ENCODE results near the gene FANCC. TPM values are rescaled to one million over a fixed set of nuclear protein-coding genes. Genes with fewer than 3 reads are reported as not detected.

FANCC gene
- total RNA-seq, 1 donor = 5.4 TPM

DNA sequence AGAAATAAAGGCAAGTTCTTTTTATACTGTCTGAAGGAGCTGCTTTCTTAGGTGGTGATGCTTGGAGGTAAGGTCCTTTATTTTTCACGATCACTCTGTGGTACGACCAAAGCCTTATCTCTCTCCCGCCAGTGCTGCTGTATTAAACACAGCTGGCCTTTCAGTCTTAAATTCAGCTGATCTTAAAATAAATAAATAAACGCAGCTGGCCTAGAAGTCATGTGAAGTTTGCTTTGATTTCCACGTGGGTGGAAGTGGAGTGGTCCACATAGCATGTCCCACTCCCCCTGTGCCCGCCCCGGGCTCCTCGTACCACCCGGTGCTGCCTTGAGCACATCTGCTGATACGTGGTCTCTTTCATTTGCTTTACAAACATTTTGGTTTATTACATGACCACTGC lies 260.4 kb downstream of the FANCC start:
- Histone ChIP-seq H2AFZ (ENCODE audit: low read length) (no peak overlapping the region), H3K4me2 (ENCODE audit: insufficient read depth, low read length) (peak overlapping the region; percentile 77), H3K27ac (ENCODE audit: low read depth, low read length) (peak overlapping the region; percentile 94), H4K20me1 (ENCODE audit: insufficient read depth, low read length) (peaks cover 63% of the 10 kb centered on the region), H3K9me3 (ENCODE audit: low read depth, low read length) (no peaks in the 10 kb centered on the region), H3K79me2 (ENCODE audit: insufficient read depth, low read length) (peaks cover 100% of the 10 kb centered on the region), H3K27me3 (ENCODE audit: insufficient read depth, low read length) (no peaks in the 10 kb centered on the region), H3K4me1 (ENCODE audit: insufficient read depth, low read length) (peaks cover 75% of the 10 kb centered on the region), H3K36me3 (ENCODE audit: insufficient read depth, low read length) (peaks cover 42% of the 10 kb centered on the region), H3K4me3 (ENCODE audit: insufficient read depth, low read length) (peak overlapping the region; percentile 20)
- DNase-seq (ENCODE audit: insufficient read length, low spot score, missing footprints) = no peak
- TF ChIP-seq, protein P1, sequence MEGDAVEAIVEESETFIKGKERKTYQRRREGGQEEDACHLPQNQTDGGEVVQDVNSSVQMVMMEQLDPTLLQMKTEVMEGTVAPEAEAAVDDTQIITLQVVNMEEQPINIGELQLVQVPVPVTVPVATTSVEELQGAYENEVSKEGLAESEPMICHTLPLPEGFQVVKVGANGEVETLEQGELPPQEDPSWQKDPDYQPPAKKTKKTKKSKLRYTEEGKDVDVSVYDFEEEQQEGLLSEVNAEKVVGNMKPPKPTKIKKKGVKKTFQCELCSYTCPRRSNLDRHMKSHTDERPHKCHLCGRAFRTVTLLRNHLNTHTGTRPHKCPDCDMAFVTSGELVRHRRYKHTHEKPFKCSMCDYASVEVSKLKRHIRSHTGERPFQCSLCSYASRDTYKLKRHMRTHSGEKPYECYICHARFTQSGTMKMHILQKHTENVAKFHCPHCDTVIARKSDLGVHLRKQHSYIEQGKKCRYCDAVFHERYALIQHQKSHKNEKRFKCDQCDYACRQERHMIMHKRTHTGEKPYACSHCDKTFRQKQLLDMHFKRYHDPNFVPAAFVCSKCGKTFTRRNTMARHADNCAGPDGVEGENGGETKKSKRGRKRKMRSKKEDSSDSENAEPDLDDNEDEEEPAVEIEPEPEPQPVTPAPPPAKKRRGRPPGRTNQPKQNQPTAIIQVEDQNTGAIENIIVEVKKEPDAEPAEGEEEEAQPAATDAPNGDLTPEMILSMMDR (IDR thresholded peaks at IDR 0.05; ENCODE audit: extremely low read depth, low read depth, low read length) = no peak

DNA sequence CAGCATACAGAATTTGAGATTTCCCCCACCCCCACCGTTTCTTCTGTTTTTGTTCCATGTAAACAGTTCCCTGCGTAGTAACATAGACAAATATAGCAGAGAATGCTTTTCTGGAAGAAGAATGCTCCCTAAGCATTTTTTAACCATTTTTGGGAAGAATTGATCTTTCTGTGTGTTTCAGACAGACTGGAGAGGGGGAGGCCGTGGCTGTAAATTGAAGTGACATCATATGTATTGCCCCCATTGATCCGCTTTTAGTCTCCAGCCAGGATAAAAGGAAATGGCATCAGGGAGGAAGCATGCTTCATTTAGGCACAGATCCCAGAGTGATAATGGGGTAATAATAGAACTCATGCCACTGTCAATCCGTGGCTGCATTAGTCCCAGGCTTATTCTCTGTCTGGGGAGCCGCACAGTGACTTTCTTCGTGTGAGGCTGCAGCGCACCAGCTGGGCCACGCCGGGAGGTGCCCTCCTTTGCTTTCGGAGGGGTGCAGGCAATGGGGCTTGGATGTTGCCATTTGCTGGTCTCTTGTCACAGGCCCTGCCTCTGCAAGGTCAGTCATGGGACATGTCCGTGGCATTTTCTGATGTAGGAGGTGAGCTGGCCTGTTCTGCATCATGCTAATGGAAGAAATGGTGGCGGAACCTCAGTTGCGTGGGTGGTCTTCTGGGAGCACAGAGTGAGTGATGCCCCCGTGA lies 261.5 kb downstream of the FANCC start:
- Histone ChIP-seq H2AFZ (ENCODE audit: low read length) (no peak overlapping the region), H3K9me3 (ENCODE audit: low read depth, low read length) (no peaks in the 10 kb centered on the region), H3K79me2 (ENCODE audit: insufficient read depth, low read length) (peaks cover 98% of the 10 kb centered on the region), H3K4me1 (ENCODE audit: insufficient read depth, low read length) (peaks cover 75% of the 10 kb centered on the region), H3K36me3 (ENCODE audit: insufficient read depth, low read length) (peaks cover 31% of the 10 kb centered on the region), H3K4me3 (ENCODE audit: insufficient read depth, low read length) (peak overlapping the region; percentile 46), H3K27ac (ENCODE audit: low read depth, low read length) (peak overlapping the region; percentile 94), H3K4me2 (ENCODE audit: insufficient read depth, low read length) (peak overlapping the region; percentile 77), H3K27me3 (ENCODE audit: insufficient read depth, low read length) (no peaks in the 10 kb centered on the region), H4K20me1 (ENCODE audit: insufficient read depth, low read length) (peaks cover 61% of the 10 kb centered on the region)
- DNase-seq (ENCODE audit: insufficient read length, low spot score, missing footprints) = no peak
- TF ChIP-seq, protein P1 (IDR thresholded peaks at IDR 0.05; ENCODE audit: extremely low read depth, low read depth, low read length) = no peak

DNA sequence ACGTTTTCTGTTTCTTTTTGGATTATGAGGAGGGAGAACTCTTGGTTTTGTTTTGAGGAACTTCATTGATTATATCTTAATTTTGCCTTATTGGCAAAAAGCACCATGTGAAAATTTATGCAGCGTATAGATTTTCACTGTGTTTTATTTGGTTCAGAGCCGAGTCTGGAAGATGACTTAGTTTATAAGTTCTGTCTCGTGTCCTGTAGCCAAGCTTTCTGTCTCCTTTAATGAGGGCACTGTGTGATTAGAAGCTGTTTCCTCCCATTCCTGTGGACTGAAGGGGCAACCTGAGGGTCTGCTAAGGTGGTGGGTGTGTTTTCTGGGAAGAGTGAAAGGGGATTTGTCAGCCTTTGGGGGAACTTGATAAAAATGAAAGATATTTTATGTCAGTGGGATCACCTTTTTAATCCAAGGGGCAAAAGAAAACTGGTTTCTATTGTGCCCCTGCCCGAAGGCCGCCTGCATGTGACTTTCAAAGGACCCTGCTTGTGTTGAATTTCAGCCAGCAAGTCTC lies 262.1 kb downstream of the FANCC start:
- DNase-seq (ENCODE audit: insufficient read length, low spot score, missing footprints) = no peak
- Histone ChIP-seq H3K4me1 (ENCODE audit: insufficient read depth, low read length) (peaks cover 71% of the 10 kb centered on the region), H3K79me2 (ENCODE audit: insufficient read depth, low read length) (peaks cover 98% of the 10 kb centered on the region), H2AFZ (ENCODE audit: low read length) (no peak overlapping the region), H3K27me3 (ENCODE audit: insufficient read depth, low read length) (no peaks in the 10 kb centered on the region), H3K4me3 (ENCODE audit: insufficient read depth, low read length) (peak overlapping the region; percentile 46), H3K27ac (ENCODE audit: low read depth, low read length) (peak overlapping the region; percentile 94), H3K4me2 (ENCODE audit: insufficient read depth, low read length) (peak overlapping the region; percentile 77), H3K9me3 (ENCODE audit: low read depth, low read length) (no peaks in the 10 kb centered on the region), H3K36me3 (ENCODE audit: insufficient read depth, low read length) (peaks cover 25% of the 10 kb centered on the region), H4K20me1 (ENCODE audit: insufficient read depth, low read length) (peaks cover 58% of the 10 kb centered on the region)
- TF ChIP-seq, protein P1 (IDR thresholded peaks at IDR 0.05; ENCODE audit: extremely low read depth, low read depth, low read length) = no peak

All from osteoblast (primary cell).